C4-2B (cell line): ENCODE data around the gene KLF17.
"Not testable (repeated sequence)": the region's sequence is repeated elsewhere in the genome, so short reads cannot be mapped to it uniquely, and the experiment has no call there.

Experiments used
- H3K27ac ChIP-seq: fragments of 450-650 bp; 2 replicates; pipeline ENCODE4 v1.5.1; 2017
- ZFX ChIP-seq: fragments of 450-650 bp; IDR thresholded peaks from 2 replicates; pipeline ENCODE4 v1.6.1; 2017
- TF ChIP-seq, protein P1 (sequence below): fragments of 450-650 bp; conservative IDR thresholded peaks from 2 replicates; pipeline ENCODE4 v1.5.1; 2017; ENCODE audit warnings: mild to moderate bottlenecking

The KLF17 gene

DNA sequence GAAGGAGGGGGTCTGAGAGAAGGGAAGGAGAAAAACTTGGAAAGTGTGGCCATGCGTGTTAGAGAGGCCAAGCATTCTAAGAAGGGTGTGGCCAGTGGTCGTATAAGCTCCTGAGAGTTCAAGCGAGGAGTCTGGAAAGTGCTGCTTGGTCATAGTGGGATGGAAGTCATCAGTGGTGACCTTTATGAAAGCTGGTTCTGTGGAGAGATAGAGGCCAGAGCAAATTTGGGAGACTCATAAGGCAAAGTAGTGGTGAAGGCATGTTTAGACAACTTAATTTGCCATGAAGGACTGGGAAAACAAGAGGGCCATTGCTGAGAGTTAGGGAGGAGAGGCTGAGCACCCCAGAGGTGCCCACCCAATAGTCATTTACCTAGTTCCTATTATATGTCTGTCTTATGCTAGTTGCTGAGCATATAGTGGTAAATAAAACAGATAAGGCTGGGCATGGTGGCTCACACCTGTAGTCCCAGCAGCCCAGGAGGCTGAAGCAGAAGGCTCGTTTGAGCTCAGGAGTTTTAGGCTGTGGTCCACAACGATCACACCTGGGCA lies 1.9 kb downstream of the KLF17 start:
- TF ChIP-seq, protein P1, sequence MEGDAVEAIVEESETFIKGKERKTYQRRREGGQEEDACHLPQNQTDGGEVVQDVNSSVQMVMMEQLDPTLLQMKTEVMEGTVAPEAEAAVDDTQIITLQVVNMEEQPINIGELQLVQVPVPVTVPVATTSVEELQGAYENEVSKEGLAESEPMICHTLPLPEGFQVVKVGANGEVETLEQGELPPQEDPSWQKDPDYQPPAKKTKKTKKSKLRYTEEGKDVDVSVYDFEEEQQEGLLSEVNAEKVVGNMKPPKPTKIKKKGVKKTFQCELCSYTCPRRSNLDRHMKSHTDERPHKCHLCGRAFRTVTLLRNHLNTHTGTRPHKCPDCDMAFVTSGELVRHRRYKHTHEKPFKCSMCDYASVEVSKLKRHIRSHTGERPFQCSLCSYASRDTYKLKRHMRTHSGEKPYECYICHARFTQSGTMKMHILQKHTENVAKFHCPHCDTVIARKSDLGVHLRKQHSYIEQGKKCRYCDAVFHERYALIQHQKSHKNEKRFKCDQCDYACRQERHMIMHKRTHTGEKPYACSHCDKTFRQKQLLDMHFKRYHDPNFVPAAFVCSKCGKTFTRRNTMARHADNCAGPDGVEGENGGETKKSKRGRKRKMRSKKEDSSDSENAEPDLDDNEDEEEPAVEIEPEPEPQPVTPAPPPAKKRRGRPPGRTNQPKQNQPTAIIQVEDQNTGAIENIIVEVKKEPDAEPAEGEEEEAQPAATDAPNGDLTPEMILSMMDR: no peak
- TF ChIP-seq ZFX: no peak
- no peak overlapping the region for H3K27ac ChIP-seq

DNA sequence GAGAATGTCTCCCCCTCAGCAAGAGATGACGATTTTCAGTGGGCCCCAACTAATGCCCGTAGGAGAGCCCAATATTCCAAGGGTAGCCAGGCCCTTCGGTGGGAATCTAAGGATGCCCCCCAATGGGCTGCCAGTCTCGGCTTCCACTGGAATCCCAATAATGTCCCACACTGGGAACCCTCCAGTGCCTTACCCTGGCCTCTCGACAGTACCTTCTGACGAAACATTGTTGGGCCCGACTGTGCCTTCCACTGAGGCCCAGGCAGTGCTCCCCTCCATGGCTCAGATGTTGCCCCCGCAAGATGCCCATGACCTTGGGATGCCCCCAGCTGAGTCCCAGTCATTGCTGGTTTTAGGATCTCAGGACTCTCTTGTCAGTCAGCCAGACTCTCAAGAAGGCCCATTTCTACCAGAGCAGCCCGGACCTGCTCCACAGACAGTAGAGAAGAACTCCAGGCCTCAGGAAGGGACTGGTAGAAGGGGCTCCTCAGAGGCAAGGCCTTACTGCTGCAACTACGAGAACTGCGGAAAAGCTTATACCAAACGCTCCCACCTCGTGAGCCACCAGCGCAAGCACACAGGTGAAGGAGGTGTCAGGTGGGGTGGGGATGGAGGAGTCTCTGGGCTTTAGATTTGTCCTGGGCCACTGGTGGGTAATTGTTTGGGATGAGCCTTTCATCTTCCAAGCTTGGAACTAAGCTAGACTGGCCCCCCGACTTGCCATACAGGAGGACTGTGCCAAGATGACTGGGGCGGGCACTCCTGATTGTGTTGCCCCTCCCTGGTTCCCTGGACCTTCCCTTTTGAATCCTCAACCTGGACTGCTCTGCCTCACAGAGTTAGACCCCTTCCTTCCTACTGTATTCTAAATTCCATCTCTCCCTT lies 11.2 kb downstream of the KLF17 start:
- TF ChIP-seq, protein P1: no peak
- TF ChIP-seq ZFX: no peak

DNA sequence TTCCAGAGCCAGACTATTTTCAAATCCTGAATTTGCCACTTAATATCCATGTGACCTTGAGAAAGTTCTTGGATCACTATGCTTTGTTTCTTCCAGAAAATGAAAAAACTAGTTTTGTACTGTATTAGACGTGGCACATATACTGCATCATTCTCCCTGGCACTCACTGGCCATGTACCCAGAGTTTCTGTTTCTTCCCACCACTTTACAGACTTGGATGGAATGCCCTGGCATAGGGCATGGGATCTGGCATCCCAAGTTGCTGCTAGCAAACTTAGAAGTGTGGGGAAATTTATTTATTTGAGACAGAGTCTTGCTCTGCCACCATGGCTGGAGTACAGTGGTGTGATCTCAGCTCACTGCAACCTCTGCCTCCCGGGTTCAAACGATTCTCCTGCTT lies 12.8 kb downstream of the KLF17 start:
- no peak overlapping the region for H3K27ac ChIP-seq
- TF ChIP-seq ZFX: no peak
- TF ChIP-seq, protein P1: no peak

More for the DNA sequence above, 11.2 kb downstream of the KLF17 start:
- H3K27ac ChIP-seq: no peak overlapping the region

DNA sequence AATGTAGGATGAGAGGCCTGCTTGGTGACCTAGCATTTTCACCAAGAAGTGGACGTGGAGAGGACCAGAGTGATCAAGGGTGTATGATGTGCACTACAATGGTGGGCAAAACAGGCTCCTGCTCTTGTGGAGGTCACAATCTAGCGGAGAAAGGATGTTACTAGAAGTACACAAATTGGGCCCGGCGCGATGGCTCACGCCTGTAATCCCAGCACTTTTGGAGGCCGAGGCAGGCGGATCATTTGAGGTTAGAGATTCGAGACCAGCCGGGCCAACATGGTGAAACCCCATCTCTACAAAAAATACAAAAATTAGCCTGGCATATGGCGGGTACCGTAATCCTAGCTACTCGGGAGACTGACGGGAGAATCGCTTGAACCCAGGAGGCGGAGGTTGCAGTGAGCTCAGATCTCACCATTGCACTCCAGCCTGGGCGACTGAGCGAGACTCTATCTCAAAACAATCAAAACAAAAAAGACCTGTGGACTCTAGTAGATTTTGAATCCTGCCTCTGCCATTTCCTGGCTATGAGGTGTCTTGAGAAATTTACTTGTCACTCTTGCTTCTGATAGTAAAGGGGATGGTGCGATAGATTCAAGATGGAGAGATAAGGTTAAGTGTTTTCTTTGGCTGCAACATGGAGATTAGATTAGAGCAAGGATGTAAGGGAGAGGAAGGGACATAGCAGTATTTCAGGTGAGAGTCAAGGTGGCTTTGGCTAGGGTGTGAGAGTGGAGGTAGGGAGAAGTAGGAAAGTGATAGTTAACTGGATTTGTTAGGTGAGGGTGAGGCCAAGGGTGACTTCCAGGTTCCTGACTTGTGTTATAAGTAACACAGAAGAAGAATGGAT lies 15.7 kb downstream of the KLF17 start:
- TF ChIP-seq ZFX: no peak
- TF ChIP-seq, protein P1: no peak
- no peak overlapping the region for H3K27ac ChIP-seq

DNA sequence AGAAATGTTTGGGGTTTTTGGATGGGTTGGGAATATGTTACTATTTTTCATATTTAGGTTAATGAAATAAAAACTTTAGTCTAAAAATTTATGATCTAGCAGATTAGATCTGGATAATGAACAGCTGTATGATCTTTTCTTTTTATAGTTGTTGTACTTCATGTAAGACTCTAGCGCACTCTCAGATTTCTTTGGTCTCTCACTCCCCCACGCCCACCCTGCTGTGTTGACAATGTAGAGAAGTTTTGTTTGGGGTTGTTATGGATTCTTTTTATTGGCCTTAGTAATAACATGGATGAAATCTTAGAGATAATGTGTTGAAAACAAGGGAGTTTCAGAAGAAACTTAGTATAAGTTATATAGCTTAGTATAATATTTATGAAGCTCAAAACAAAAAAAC lies 17.3 kb downstream of the KLF17 start:
- TF ChIP-seq, protein P1: no peak
- TF ChIP-seq ZFX: no peak
- H3K27ac ChIP-seq: no peak overlapping the region

DNA sequence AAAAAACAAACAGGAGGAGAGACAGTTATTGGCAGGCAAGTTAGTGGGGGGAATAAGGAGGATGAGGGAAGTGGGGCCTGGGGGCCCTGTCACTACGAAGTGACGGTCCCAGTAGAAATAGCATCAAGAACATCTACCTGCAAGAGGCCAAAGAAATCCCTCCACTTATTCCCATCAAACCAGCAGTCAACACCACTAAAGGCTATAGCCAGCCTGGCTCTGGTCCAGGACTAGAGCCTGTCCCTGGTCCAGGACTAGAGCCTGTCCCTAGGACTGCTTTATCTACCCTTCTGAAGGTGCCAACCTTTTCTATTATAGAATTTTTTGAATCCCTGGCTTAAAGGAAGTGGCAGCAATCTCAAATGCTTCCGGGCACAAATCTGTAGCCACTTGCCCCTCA lies 19.6 kb downstream of the KLF17 start:
- TF ChIP-seq, protein P1: no peak
- TF ChIP-seq ZFX: no peak
- H3K27ac ChIP-seq: no peak overlapping the region

DNA sequence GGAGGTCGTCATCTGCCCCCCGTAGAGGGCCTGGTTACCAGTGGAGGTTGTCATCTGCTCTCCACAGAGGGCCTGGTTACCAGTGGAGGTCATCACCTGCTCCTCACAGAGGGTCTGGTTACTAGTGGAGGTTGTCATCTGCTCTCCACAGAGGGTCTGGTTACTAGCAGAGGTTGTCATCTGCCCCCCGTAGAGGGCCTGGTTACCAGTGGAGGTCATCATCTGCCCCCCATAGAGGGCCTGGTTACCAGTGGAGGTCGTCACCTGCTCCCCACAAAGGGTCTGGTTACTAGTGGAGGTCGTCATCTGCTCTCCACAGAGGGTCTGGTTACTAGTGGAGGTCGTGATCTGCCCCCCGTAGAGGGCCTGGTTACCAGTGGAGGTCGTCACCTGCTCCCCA lies 20.9 kb downstream of the KLF17 start:
- not testable (repeated sequence) for H3K27ac ChIP-seq
